MM.1S (cell line): ENCODE data around the gene NCKAP5.

Source experiments
- DNase-seq: peaks from one replicate; pipeline ENCODE4 v3.0.0-alpha.2; 2015
- H2AFZ ChIP-seq: fragments of 300-600 bp; sonication (generic); 2 replicates; pipeline ENCODE4 v1.6.0; 2016; ENCODE audit warnings: antibody characterized with exemption, low read length
- H3F3A ChIP-seq: fragments of 300-600 bp; sonication (generic); 2 replicates; pipeline ENCODE4 v1.6.1; 2016; ENCODE audit warnings: mild to moderate bottlenecking, antibody characterized with exemption, low read length, moderate library complexity, mixed read lengths; ENCODE audit not compliant: insufficient read depth
- H3K27ac ChIP-seq: fragments of 300-600 bp; sonication (generic); 2 replicates; pipeline ENCODE4 v1.5.1; 2016; ENCODE audit warnings: mild to moderate bottlenecking, low read length
- H3K27me3 ChIP-seq: fragments of 300-600 bp; sonication (generic); replicated peaks from 2 replicates; pipeline ENCODE4 v1.6.0; 2016; ENCODE audit warnings: low read length; ENCODE audit not compliant: insufficient read depth
- H3K36me3 ChIP-seq: fragments of 300-600 bp; sonication (generic); replicated peaks from 2 replicates; pipeline ENCODE4 v1.6.1; 2016; ENCODE audit warnings: mild to moderate bottlenecking, low read length, mixed read lengths; ENCODE audit not compliant: insufficient read depth
- H3K4me1 ChIP-seq: fragments of 300-600 bp; sonication (generic); 2 replicates; pipeline ENCODE4 v1.6.1; 2016; ENCODE audit warnings: low read length, mixed read lengths
- H3K4me2 ChIP-seq: fragments of 300-600 bp; sonication (generic); 2 replicates; pipeline ENCODE4 v1.6.0; 2016; ENCODE audit warnings: low read depth, low read length
- H3K4me3 ChIP-seq: fragments of 300-600 bp; sonication (generic); 2 replicates; pipeline ENCODE4 v1.5.1; 2016; ENCODE audit warnings: low read length, mixed read lengths
- H3K79me2 ChIP-seq: fragments of 300-600 bp; sonication (generic); 2 replicates; pipeline ENCODE4 v1.6.1; 2016; ENCODE audit warnings: mixed run types, low read length, mixed read lengths
- H3K9ac ChIP-seq: fragments of 300-600 bp; sonication (generic); 2 replicates; pipeline ENCODE4 v1.6.1; 2016; ENCODE audit warnings: low read length, mixed read lengths
- H3K9me2 ChIP-seq: fragments of 300-600 bp; sonication (generic); replicated peaks from 2 replicates; pipeline ENCODE4 v1.6.1; 2016; ENCODE audit warnings: mild to moderate bottlenecking, low read length, mixed read lengths; ENCODE audit not compliant: insufficient read depth
- H3K9me3 ChIP-seq: fragments of 300-600 bp; sonication (generic); replicated peaks from 2 replicates; pipeline ENCODE4 v1.6.1; 2016; ENCODE audit warnings: mild to moderate bottlenecking, low read length, mixed read lengths; ENCODE audit not compliant: insufficient read depth
- H4K20me1 ChIP-seq: fragments of 300-600 bp; sonication (generic); 2 replicates; pipeline ENCODE4 v1.6.1; 2016; ENCODE audit warnings: mild to moderate bottlenecking, low read length, moderate library complexity, mixed read lengths; ENCODE audit not compliant: insufficient read depth
- CTCF ChIP-seq: fragments of 300-600 bp; sonication (generic); IDR thresholded peaks from 2 replicates; pipeline ENCODE4 v1.5.1; 2016; ENCODE audit warnings: antibody characterized with exemption, low read length, mixed read lengths
- EZH2 ChIP-seq: fragments of 300-600 bp; sonication (generic); optimal IDR thresholded peaks from 2 replicates; pipeline ENCODE3; 2017; ENCODE audit warnings: low read depth, mild to moderate bottlenecking, antibody characterized with exemption, low read length, mixed read lengths
- EZH2phosphoT487 ChIP-seq: fragments of 300-600 bp; sonication (generic); IDR thresholded peaks from 2 replicates; pipeline ENCODE4 v1.6.1; 2018; ENCODE audit warnings: antibody characterized with exemption, low read length

The NCKAP5 gene

GRCh38 chr2:133086176-133086575 lies 482.1 kb downstream of the NCKAP5 start:
- H3K27ac ChIP-seq: no peak overlapping the region
- no peak overlapping the region for H3K4me2 ChIP-seq
- H2AFZ ChIP-seq: no peak overlapping the region
- H3K9me3 ChIP-seq: no peaks in the 10 kb centered on the region
- no peaks in the 10 kb centered on the region for H3K27me3 ChIP-seq
- no peaks in the 10 kb centered on the region for H3K4me1 ChIP-seq
- no peak overlapping the region for H3K9ac ChIP-seq
- H3K36me3 ChIP-seq: no peaks in the 10 kb centered on the region
- H3K4me3 ChIP-seq: no peak overlapping the region
- no peaks in the 10 kb centered on the region for H3K79me2 ChIP-seq
- H3K9me2 ChIP-seq: no peaks in the 10 kb centered on the region
- H4K20me1 ChIP-seq: no peaks in the 10 kb centered on the region
- TF ChIP-seq CTCF: no peak
- no peak for TF ChIP-seq EZH2
- TF ChIP-seq EZH2phosphoT487: no peak
- H3F3A ChIP-seq: no peaks in the 10 kb centered on the region
- DNase-seq: no peak

GRCh38 chr2:133085646-133086045 lies 482.6 kb downstream of the NCKAP5 start:
- H3K9me2 ChIP-seq: no peaks in the 10 kb centered on the region
- no peak for DNase-seq
- H3K4me2 ChIP-seq: no peak overlapping the region
- no peak overlapping the region for H3K27ac ChIP-seq
- H3K9ac ChIP-seq: no peak overlapping the region
- H3K9me3 ChIP-seq: no peaks in the 10 kb centered on the region
- no peaks in the 10 kb centered on the region for H3K4me1 ChIP-seq
- no peaks in the 10 kb centered on the region for H4K20me1 ChIP-seq
- no peaks in the 10 kb centered on the region for H3K36me3 ChIP-seq
- H3F3A ChIP-seq: no peaks in the 10 kb centered on the region
- TF ChIP-seq EZH2 (no peak), EZH2phosphoT487 (no peak), CTCF (no peak)
- H2AFZ ChIP-seq: no peak overlapping the region
- no peaks in the 10 kb centered on the region for H3K27me3 ChIP-seq
- H3K79me2 ChIP-seq: no peaks in the 10 kb centered on the region
- H3K4me3 ChIP-seq: no peak overlapping the region

- no peak overlapping the region for H3K4me3 ChIP-seq
Observed at GRCh38 chr2:133082034-133082433, 486.2 kb downstream of the NCKAP5 start.

More at GRCh38 chr2:133082034-133082433, 486.2 kb downstream of the NCKAP5 start:
- Histone ChIP-seq H3K79me2 (no peaks in the 10 kb centered on the region), H3K4me2 (no peak overlapping the region), H3K9me3 (no peaks in the 10 kb centered on the region), H3K36me3 (no peaks in the 10 kb centered on the region), H3K27me3 (no peaks in the 10 kb centered on the region), H4K20me1 (no peaks in the 10 kb centered on the region), H3K27ac (no peak overlapping the region), H2AFZ (no peak overlapping the region), H3K9me2 (no peaks in the 10 kb centered on the region), H3K9ac (no peak overlapping the region), H3F3A (no peaks in the 10 kb centered on the region), H3K4me1 (no peaks in the 10 kb centered on the region)
- no peak for TF ChIP-seq EZH2phosphoT487
- no peak for TF ChIP-seq EZH2
- TF ChIP-seq CTCF: no peak
- no peak for DNase-seq
